Measurements from ENCODE around the gene FAM186B. TPM values are rescaled to one million over a fixed set of nuclear protein-coding genes. Genes with fewer than 3 reads are reported as not detected.

FAM186B gene
- total and polyA plus RNA-seq, 12 donors = 0.04 to 1.5 (median 0.66) TPM

- H3K4me3 ChIP-seq = no peak overlapping the region
- peaks cover 0 to 23% (median 0%) of the 10 kb centered on the region in 7 donors for H3K27me3 ChIP-seq
- 55 to 60% methylated on average over 4 of the region's 4 CpGs for WGBS, 2 donors
- H3K36me3 ChIP-seq = no peaks in the 10 kb centered on the region
- no peak for DNase-seq
- no peaks in the 10 kb centered on the region for H3K9me3 ChIP-seq
- peaks cover 14 to 33% (median 18%) of the 10 kb centered on the region in 9 donors for H3K4me1 ChIP-seq
- H3K27ac ChIP-seq = peak overlapping the region in 4 of 10 donors; percentile 78 to 88 (median 88)
- no peak for TF ChIP-seq CTCF (IDR thresholded peaks at IDR 0.05)
- no peak for ATAC-seq
- intact Hi-C loops (cut with DNase I) = no loop called here
These were observed 19.6 kb upstream of the FAM186B start for GRCh38 chr12:49624921-49625577.

GRCh38 chr12:49623142-49623904 lies 17.9 kb upstream of the FAM186B start, which contains the start of gene PRPF40B:
Gene PRPF40B (plus strand): TSS chr12:49623561. CDS start chr12:49623591, 30 bp downstream.
- intact Hi-C loops (cut with DNase I) = no loop called here
- Histone ChIP-seq H3K27me3 (peaks cover 0 to 35% (median 0%) of the 10 kb centered on the region in 7 donors), H3K4me1 (peaks cover 14 to 33% (median 18%) of the 10 kb centered on the region in 9 donors), H3K27ac (peak within 1 kb of the TSS; percentile 78 to 88 (median 84)), H3K9me3 (no peaks in the 10 kb centered on the region), H3K4me3 (peak within 1 kb of the TSS; percentile 11 to 81 (median 66)), H3K36me3 (no peaks in the 10 kb centered on the region)
- peak; percentile 86 to 91 for DNase-seq
- 1% methylated on average over 41 to 76 of the region's 76 CpGs for WGBS, 2 donors
- peak; percentile 88 to 93 (median 92) for ATAC-seq
- TF ChIP-seq CTCF (IDR thresholded peaks at IDR 0.05) = peak in 8 of 9 donors; percentile 14 to 65 (median 52)

GRCh38 chr12:49622501-49623141 lies 17.2 kb upstream of the FAM186B start:
- intact Hi-C loops (cut with DNase I) = no loop called here
- H3K9me3 ChIP-seq = no peaks in the 10 kb centered on the region
- WGBS, 2 donors = 0 to 2% methylated on average over 22 of the region's 22 CpGs
- ATAC-seq (peak; percentile 15 to 63 (median 46)), DNase-seq (no peak)
- peaks cover 0 to 38% (median 0%) of the 10 kb centered on the region in 7 donors for H3K27me3 ChIP-seq
- TF ChIP-seq CTCF (IDR thresholded peaks at IDR 0.05) = no peak
- peaks cover 14 to 33% (median 18%) of the 10 kb centered on the region in 9 donors for H3K4me1 ChIP-seq
- peak overlapping the region; percentile 11 to 81 (median 66) for H3K4me3 ChIP-seq
- peak overlapping the region; percentile 78 to 88 (median 84) for H3K27ac ChIP-seq
- no peaks in the 10 kb centered on the region for H3K36me3 ChIP-seq

All from heart right ventricle (tissue), 16 donors.